Ovary (tissue), 3 donors: Measurements from ENCODE around the gene PLCH2.

Experiments
- POLR2A ChIP-seq: fragments of 450-650 bp; IDR thresholded peaks from one replicate; pipeline ENCODE4 v1.6.1; 2017; ENCODE audit warnings: antibody characterized with exemption, mild to moderate bottlenecking, moderate library complexity
- TF ChIP-seq, protein P1 (sequence below), 3 donors: fragments of 450-650 bp in 2 of 3; fragments of 200-600 bp in 1 of 3; IDR thresholded peaks; one replicate each; pipeline versions ENCODE4 v1.5.1 to v1.8.0; 2016 to 2022; ENCODE audit warnings: antibody characterized with exemption in 3 of 3, mild to moderate bottlenecking in 1 of 3
- donor health status: DM: no; HTN: no; CAD: no.

DNA sequence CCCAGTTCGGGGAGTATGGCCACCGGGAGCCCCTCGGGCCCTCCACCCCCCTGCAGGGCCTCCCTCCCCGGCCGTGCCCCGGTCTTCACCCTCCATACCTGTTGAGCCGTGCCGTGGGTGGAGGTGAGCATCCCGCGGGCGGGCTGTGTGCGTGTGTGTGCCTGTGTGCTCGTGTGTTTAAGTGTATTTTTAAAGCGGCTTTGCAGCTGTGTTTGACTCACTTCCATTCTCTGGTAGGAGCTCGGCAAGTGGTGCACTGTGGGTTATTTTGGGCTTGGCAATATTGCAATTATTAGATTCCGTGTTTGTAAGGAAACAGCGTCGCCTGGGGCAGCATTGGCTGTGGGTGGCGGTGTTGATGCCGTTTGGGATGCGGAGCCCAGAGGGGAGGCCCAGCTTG is 20.3 kb upstream of the PLCH2 start:
- TF ChIP-seq, protein P1, sequence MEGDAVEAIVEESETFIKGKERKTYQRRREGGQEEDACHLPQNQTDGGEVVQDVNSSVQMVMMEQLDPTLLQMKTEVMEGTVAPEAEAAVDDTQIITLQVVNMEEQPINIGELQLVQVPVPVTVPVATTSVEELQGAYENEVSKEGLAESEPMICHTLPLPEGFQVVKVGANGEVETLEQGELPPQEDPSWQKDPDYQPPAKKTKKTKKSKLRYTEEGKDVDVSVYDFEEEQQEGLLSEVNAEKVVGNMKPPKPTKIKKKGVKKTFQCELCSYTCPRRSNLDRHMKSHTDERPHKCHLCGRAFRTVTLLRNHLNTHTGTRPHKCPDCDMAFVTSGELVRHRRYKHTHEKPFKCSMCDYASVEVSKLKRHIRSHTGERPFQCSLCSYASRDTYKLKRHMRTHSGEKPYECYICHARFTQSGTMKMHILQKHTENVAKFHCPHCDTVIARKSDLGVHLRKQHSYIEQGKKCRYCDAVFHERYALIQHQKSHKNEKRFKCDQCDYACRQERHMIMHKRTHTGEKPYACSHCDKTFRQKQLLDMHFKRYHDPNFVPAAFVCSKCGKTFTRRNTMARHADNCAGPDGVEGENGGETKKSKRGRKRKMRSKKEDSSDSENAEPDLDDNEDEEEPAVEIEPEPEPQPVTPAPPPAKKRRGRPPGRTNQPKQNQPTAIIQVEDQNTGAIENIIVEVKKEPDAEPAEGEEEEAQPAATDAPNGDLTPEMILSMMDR (IDR thresholded peaks at IDR 0.05): no peak
- TF ChIP-seq POLR2A: no peak
